GM19239 (cell line): ENCODE data around the gene TRAFD1.
"Not testable (repeated sequence)": the region's sequence is repeated elsewhere in the genome, so short reads cannot be mapped to it uniquely, and the experiment has no call there.

ENCODE experiments used
- DNase-seq: peaks from one replicate; pipeline ENCODE4 v3.0.0; 2011; ENCODE audit warnings: low spot score; ENCODE audit not compliant: insufficient read length
- FAIRE-seq: peaks from 2 replicates; lab custom pipeline; 2011; peaks lifted over from hg19 to GRCh38; lab: Jason Lieb, UNC

Gene TRAFD1

GRCh38 chr12:112153893-112154219, 28.5 kb downstream of the TRAFD1 start:
- FAIRE-seq (no peak), DNase-seq (no peak)

- not testable (repeated sequence) for DNase-seq, FAIRE-seq
These were observed 33.2 kb downstream of the TRAFD1 start for GRCh38 chr12:112158461-112159145.

GRCh38 chr12:112159146-112159541, 33.8 kb downstream of the TRAFD1 start:
- FAIRE-seq (no peak), DNase-seq (no peak)

DNA sequence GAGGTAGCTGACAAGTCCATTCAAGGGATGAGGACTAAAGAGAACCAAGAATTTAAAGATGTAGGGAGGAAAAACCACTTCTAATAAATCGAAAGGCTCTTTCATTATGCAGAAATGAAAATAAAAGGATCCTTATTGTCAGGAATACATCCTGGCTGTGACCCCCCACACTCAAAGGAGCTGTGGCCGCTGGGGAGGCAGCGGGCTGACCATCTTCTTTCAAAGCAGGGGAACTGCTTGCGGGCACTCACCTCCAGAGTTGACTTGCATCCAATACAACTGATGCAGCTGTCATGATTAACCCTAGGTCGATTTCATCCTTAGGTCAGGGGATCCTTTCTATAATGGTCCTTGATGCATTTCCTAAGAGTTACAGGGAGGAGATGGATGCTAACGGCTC, 35.3 kb downstream of the TRAFD1 start:
- no peak for FAIRE-seq
- DNase-seq = no peak

DNA sequence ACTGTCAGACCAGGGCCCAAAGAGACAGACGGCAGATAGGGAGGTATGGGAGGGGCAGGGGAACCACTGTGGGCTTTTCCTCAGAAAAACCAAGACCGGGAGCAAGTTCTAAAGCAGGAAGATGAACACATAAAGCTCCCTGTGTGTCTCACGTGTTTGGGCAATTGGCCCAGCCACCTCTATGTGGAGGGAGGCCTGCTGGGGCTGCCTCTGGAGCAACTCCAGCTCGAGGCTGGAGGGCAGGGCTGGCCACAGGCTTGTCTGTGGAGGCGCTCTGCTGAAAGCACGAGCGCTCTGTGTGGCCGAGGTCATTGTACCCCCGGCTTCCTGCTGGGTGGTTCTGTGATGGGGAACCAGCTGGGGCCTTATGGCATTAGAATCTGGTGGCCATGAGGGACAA, 36.4 kb downstream of the TRAFD1 start:
- DNase-seq (no peak), FAIRE-seq (no peak)

GRCh38 chr12:112162241-112162790, 37.0 kb downstream of the TRAFD1 start:
- no peak for FAIRE-seq
- DNase-seq = no peak

- DNase-seq (no peak), FAIRE-seq (no peak)
These were observed 37.7 kb downstream of the TRAFD1 start for GRCh38 chr12:112163056-112163455.

- no peak for FAIRE-seq
- no peak for DNase-seq
These were observed 38.2 kb downstream of the TRAFD1 start for GRCh38 chr12:112163471-112163991.

- DNase-seq (no peak), FAIRE-seq (no peak)
These were observed 38.8 kb downstream of the TRAFD1 start for GRCh38 chr12:112164011-112164660.

- FAIRE-seq (no peak), DNase-seq (no peak)
These were observed 40.3 kb downstream of the TRAFD1 start for GRCh38 chr12:112165624-112166023.

DNA sequence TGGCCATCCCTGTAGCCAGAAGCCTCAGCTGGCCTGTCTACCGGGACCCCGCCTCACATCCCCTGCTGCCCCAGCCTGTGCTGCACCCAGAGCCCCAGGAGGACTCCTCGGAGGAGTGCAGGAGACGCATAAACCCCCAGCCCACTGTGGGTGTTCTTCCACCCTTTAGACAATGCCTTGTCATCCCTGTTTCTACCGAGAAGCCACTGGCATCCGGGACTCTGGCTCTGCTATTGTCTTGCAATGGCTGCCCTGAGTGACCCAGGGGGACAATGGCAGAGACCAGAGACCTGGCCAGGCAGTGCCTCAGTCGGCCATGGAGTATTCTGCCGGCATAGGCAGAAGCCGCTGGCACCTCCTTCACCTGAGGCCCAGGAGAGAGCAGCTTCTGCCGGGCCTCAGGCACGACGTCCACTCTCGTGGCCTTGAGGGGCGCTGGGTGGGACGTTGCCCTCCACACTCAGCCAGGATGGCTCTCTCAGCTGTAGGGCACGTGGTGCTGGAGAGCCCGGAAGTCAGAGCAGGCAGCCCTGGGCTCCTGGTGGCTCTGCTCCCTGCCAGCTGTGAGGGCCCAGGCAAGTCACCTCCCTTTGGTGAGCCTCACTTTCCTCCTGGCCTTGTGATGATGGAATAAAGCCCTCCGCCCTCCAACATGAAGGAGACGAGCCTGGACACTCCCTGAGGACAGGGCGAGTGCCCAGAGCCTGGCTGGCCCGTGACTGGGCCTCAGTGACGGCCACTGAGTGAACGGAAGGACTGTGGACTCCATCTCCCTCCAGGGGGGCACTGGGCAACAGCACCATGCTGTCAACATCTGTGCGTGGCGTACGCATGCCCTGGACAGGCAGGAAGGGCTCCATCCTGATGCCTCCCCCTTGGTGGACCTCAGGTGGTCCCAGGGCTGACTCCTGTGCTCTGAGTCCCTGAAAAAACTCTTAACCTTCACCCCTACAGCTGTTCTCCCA, 41.0 kb downstream of the TRAFD1 start:
- DNase-seq (no peak), FAIRE-seq (no peak)

DNA sequence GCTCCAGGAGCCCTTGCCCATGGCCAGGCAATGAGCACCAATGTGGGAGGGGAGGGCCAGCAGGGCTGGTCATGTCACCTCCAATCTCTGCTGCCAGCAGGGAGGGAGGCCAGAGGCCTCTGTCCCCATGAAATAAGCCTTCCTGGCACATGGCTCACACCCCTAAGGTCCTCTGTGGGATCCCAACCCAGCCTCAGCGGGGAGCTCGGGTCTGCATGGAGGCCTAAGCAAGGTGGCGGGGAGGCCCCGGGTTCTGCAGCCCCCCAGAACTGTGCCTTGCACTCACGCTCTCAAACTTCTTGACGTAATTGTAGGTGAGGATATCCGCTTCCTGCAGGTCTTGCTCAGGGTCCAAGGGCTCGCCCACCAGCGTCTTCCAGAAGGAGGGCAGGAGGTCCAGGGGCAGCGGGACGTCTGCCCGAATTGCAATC, 41.7 kb downstream of the TRAFD1 start:
- DNase-seq = no peak
- no peak for FAIRE-seq

- DNase-seq (no peak), FAIRE-seq (no peak)
These were observed 42.6 kb downstream of the TRAFD1 start for GRCh38 chr12:112167718-112168525.

DNA sequence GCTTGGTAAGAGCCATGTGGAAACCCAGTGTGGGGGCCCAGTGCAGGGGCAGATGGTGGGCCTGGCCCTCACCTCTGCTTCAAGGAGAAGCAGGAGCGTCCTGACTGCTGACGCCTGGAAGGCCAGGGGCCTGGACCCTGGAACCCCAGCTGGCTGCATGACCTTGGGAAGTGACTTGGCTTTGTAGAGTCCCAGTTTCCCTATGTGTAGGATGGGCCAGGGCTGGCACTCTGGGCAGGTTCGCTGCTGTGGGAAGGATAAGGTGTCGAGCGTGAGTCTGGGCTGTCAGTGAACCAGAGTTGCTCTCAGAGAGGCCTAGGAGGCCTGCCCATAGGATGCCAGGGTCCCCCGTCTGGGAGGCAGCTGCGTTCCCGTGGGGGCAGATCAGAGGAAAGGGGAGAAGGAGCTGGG, 43.2 kb downstream of the TRAFD1 start:
- FAIRE-seq (no peak), DNase-seq (no peak)

DNA sequence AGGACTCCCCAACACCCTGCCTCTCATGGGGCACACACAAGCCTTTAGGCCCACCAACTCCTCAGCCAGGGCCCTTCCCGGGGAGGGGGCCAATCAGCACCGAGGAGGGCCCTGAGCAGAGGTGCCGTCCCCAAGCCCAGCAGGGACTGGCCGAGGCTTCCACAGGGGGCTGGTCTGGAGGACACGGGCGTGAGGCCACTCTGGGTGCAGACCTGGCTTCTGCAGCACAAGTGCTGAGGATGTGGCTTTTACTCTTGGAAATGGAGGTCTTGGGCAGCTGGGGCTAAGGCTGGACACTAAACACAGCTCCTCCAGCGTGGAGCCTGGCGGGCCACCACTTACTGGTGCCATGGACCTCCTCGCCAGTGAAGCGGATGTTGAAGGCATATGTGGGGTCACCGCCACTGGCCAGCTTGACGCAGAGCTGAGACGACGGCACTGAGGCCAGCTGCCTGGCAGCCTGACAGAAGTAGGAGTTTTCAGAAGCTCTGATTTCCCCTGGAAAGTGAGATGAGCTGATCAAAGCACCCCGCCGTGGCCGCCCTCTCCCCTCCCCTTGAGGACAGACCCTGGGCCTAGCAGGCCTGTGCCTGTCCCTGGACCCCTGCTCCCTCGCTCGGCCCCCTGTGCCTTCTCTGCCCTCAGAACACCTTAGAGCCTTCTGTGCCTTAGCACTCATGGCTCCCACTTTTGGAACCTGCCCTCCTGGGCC, 44.0 kb downstream of the TRAFD1 start:
- FAIRE-seq = no peak
- no peak for DNase-seq

GRCh38 chr12:112169966-112170365, 44.6 kb downstream of the TRAFD1 start:
- FAIRE-seq = no peak

GRCh38 chr12:112170376-112170775, 45.0 kb downstream of the TRAFD1 start:
- DNase-seq (peak; percentile 35), FAIRE-seq (no peak)

More at GRCh38 chr12:112169966-112170365, 44.6 kb downstream of the TRAFD1 start:
- DNase-seq = no peak

DNA sequence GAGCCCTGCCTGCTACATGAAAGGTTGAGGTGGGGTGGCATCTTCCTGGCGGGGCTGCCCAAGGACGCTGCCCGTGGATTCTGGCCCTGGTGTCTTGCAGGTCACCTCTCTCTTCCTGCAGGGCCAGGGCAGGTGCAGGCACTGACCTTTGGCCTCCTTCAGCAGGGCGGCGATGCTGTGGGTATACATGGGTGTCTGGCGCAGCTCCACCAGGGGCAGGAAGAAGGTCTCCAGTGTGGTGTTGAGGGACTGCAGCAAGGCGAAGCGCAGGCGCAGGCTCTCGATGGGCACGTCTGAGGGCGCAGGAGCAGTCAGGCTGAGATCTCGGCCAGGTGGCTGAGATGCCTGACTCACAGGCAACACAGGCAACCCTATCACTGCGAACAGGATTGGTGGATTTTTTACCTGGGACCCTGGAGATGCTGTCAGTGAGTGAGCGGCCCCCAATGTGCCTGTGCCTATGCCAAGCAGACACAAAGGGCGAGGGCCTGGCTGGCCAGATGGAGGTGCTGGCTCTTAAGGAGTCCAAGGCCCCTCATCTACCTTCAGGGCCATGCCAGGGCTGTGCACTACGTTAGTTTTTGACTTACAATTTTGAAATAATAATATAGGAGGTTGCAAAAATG, 45.7 kb downstream of the TRAFD1 start:
- DNase-seq (no peak), FAIRE-seq (no peak)
